D721Med (cell line): ENCODE measurements around the gene RELL2.

ENCODE experiments used
- DNase-seq: peaks from one replicate; pipeline ENCODE4 v3.0.0; 2011; ENCODE audit warnings: low spot score; ENCODE audit not compliant: insufficient read length
- FAIRE-seq: peaks from 2 replicates; lab custom pipeline; 2011; peaks lifted over from hg19 to GRCh38; lab: Jason Lieb, UNC
- TF ChIP-seq, protein P1 (sequence below): IDR thresholded peaks from 2 replicates; pipeline ENCODE4 v1.5.1; 2012; ENCODE audit warnings: mild to moderate bottlenecking, control low read depth; ENCODE audit not compliant: insufficient read depth; ENCODE audit errors: missing control alignments

The RELL2 gene

DNA sequence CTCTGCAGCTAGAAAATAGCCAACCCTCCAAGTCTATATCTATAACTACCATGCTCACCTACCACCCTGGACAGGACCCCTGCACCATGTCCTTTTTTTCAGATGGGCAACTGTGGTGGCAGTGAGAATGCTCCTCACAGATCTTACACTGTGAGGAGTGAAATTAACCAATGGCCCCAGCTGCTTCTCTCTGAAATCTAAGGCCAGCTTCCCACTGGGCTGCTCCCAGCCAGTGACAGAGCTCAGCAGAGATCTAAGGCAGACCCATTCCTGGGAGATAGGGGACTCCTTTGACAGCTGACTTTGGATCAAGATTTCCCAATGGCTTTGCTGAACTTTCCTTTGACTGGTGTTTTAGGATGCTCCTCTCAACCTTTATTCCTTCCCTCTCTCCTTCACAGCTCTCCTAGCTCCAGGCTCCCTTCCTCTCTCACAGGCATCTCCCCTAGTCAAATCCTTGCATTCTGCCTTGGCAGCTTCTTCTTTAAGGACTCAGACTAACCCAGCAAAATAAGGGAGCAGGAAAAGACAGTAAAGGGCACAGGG lies 46.9 kb downstream of the RELL2 start:
- FAIRE-seq (no peak), DNase-seq (no peak)
- TF ChIP-seq, protein P1, sequence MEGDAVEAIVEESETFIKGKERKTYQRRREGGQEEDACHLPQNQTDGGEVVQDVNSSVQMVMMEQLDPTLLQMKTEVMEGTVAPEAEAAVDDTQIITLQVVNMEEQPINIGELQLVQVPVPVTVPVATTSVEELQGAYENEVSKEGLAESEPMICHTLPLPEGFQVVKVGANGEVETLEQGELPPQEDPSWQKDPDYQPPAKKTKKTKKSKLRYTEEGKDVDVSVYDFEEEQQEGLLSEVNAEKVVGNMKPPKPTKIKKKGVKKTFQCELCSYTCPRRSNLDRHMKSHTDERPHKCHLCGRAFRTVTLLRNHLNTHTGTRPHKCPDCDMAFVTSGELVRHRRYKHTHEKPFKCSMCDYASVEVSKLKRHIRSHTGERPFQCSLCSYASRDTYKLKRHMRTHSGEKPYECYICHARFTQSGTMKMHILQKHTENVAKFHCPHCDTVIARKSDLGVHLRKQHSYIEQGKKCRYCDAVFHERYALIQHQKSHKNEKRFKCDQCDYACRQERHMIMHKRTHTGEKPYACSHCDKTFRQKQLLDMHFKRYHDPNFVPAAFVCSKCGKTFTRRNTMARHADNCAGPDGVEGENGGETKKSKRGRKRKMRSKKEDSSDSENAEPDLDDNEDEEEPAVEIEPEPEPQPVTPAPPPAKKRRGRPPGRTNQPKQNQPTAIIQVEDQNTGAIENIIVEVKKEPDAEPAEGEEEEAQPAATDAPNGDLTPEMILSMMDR: no peak

DNA sequence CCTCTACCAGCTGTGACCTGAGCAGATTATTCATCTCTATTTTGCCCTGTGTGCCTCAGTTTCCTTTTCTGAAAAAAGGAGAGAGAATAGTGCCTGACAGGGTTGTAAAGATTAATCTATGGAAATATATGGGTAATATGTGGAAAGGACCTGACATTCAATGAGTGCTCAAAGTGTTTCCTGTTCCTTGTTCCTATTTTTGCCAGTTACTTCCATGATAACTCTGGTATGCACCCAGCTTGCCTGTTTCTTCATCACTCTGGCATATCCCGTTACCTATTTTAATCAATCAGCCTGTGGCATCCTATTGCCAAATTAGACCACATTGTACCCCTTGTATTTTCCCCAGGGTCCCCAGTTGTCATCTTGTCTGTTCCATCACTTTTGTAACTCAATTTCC lies 48.8 kb downstream of the RELL2 start:
- TF ChIP-seq, protein P1: no peak
- no peak for FAIRE-seq
- DNase-seq: no peak

DNA sequence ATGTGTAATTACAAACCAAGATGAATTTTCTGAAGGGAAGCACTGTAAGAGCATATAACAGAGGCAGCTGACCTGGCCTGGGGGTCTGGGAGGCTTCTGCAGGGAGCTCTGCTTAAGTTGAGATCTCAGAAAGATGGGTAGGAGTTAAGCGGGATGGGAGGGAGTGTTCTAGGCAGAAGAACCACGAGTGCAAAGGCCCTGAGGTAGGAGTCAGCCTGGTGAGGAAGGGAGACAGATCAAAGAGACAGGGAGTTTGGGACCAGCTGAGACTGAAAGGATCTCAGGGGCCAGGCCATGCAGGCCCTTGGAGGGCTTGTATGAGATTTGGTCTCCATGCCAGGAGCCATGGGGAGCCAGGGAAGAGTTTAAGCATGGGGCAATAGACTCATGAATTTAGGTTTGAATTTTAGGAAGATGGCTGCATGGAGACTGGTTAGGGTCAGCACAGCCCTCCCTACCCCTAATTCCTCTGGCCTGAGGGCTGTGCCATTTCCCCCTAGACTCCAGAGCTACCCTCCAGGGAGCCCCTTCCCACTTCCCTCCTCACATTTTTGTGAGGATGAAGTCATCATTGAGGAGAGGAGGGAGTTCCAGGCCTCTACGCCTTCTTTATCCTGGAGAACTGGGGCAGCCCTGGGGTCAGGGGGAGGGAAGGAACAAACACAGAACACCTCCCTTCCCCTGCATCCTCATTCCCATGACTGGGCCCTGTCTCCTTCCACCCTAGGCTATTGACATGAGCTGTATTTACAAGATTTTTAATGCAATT lies 50.0 kb downstream of the RELL2 start:
- FAIRE-seq (no peak), DNase-seq (no peak)
- TF ChIP-seq, protein P1: no peak
